ENCODE data around the gene MYL6B. TPM values are rescaled to one million over a fixed set of nuclear protein-coding genes. Genes with fewer than 3 reads are reported as not detected.

MYL6B gene
- polyA plus RNA-seq, 4 donors, result 24.8 to 49.7 (median 29.9) TPM

Other genes starting within 250 kb of the MYL6B start
- 10 to 100 TPM; 35.5 to 85.7 (median 61.4) TPM for gene PYM1, start 224.7 kb upstream of the MYL6B start, polyA plus RNA-seq
- 100 to 1,000 TPM in 2 of 4 donors, 10 to 100 TPM in 2; 14.4 to 386 (median 180) TPM for gene DGKA, start 221.4 kb upstream of the MYL6B start, polyA plus RNA-seq
- gene PMEL, start 186.5 kb upstream of the MYL6B start, polyA plus RNA-seq, result 1 to 10 TPM; 1.8 to 6.3 (median 2.7) TPM
- gene CDK2, start 185.8 kb upstream of the MYL6B start, polyA plus RNA-seq, result 10 to 100 TPM in 2 of 4 donors, 1 to 10 TPM in 2; 7.6 to 69.3 (median 15.3) TPM
- gene RAB5B, start 178.5 kb upstream of the MYL6B start, polyA plus RNA-seq, result 100 to 1,000 TPM in 1 of 4 donors, 10 to 100 TPM in 3; 45.8 to 119 (median 48.5) TPM
- 10 to 100 TPM in 3 of 4 donors, 1 to 10 TPM in 1; 7.3 to 51.2 (median 13.6) TPM for gene SUOX, start 155.3 kb upstream of the MYL6B start, polyA plus RNA-seq
- 10 to 100 TPM in 1 of 4 donors, 1 to 10 TPM in 3; 1.1 to 16.1 (median 1.6) TPM for gene IKZF4, start 131.5 kb upstream of the MYL6B start, polyA plus RNA-seq
- gene RPS26, start 110.7 kb upstream of the MYL6B start, polyA plus RNA-seq, result 1,000 to 10,000 TPM in 3 of 4 donors, 100 to 1,000 TPM in 1; 253 to 1,993 (median 1,176) TPM
- 100 to 1,000 TPM in 2 of 4 donors, 10 to 100 TPM in 2; 53.0 to 436 (median 106) TPM for gene ERBB3, start 72.4 kb upstream of the MYL6B start, polyA plus RNA-seq
- 100 to 1,000 TPM in 2 of 4 donors, 10 to 100 TPM in 2; 63.7 to 156 (median 93.2) TPM for gene PA2G4, start 48.0 kb upstream of the MYL6B start, polyA plus RNA-seq
- gene RPL41, start 36.0 kb upstream of the MYL6B start, polyA plus RNA-seq, result 1,000 to 10,000 TPM; 3,267 to 7,277 (median 5,942) TPM
- gene ZC3H10, start 34.3 kb upstream of the MYL6B start, polyA plus RNA-seq, result 1 to 10 TPM; 1.1 to 4.0 (median 2.1) TPM
- 10 to 100 TPM in 2 of 4 donors, 1 to 10 TPM in 2; 2.7 to 51.8 (median 23.7) TPM for gene ESYT1, start 24.3 kb upstream of the MYL6B start, polyA plus RNA-seq
- 1,000 to 10,000 TPM; 1,147 to 4,316 (median 2,966) TPM for gene MYL6, start 5.8 kb downstream of the MYL6B start, polyA plus RNA-seq
- gene SMARCC2, start 36.9 kb downstream of the MYL6B start, polyA plus RNA-seq, result 10 to 100 TPM; 18.6 to 67.5 (median 25.7) TPM
- 10 to 100 TPM; 11.4 to 31.2 (median 18.3) TPM for gene RNF41, start 69.3 kb downstream of the MYL6B start, polyA plus RNA-seq
- 10 to 100 TPM; 28.7 to 47.4 (median 34.5) TPM for gene NABP2, start 71.8 kb downstream of the MYL6B start, polyA plus RNA-seq
- gene SLC39A5, start 77.5 kb downstream of the MYL6B start, polyA plus RNA-seq, result 100 to 1,000 TPM; 178 to 689 (median 367) TPM
- gene ANKRD52, start 105.8 kb downstream of the MYL6B start, polyA plus RNA-seq, result 10 to 100 TPM in 2 of 4 donors, 1 to 10 TPM in 2; 5.1 to 23.9 (median 10.3) TPM
- 10 to 100 TPM in 2 of 4 donors, 1 to 10 TPM in 2; 5.4 to 10.5 (median 8.0) TPM for gene COQ10A, start 114.4 kb downstream of the MYL6B start, polyA plus RNA-seq
- gene CS, start 147.7 kb downstream of the MYL6B start, polyA plus RNA-seq, result 100 to 1,000 TPM in 3 of 4 donors, 10 to 100 TPM in 1; 94.6 to 138 (median 117) TPM
- 100 to 1,000 TPM in 3 of 4 donors, 10 to 100 TPM in 1; 80.0 to 195 (median 134) TPM for gene CNPY2, start 163.4 kb downstream of the MYL6B start, polyA plus RNA-seq
- gene PAN2, start 181.4 kb downstream of the MYL6B start, polyA plus RNA-seq, result 10 to 100 TPM; 20.8 to 84.2 (median 31.1) TPM
- gene IL23A, start 186.3 kb downstream of the MYL6B start, polyA plus RNA-seq, result under 1 TPM in 2 of 4 donors, not detected in 2; 0.57 to 0.92 TPM
- 100 to 1,000 TPM in 1 of 4 donors, 10 to 100 TPM in 3; 28.9 to 120 (median 42.7) TPM for gene STAT2, start 207.5 kb downstream of the MYL6B start, polyA plus RNA-seq
- under 1 TPM in 1 of 4 donors, not detected in 3; 0.19 TPM for gene APOF, start 210.3 kb downstream of the MYL6B start, polyA plus RNA-seq